Fibroblast of lung (primary cell): Measurements from ENCODE around the gene FZR1.

Experiments used
- CTCF ChIP-seq, 2 donors: IDR thresholded peaks in 1 of 2; conservative IDR thresholded peaks in 1 of 2; 1 replicate in 1 of 2; 2 replicates in 1 of 2; pipeline ENCODE4 v1.5.1; 2011 to 2012; ENCODE audit warnings: low read length in 2 of 2, control low read depth in 1 of 2, inconsistent platforms in 1 of 2, low read depth in 1 of 2, mild to moderate bottlenecking in 1 of 2
- EZH2 ChIP-seq: IDR thresholded peaks from 2 replicates; pipeline ENCODE4 v1.5.1; 2012; ENCODE audit warnings: low read length, control low read depth, mild to moderate bottlenecking; ENCODE audit errors: missing control alignments

- TF ChIP-seq EZH2 = no peak
- no peak for TF ChIP-seq CTCF (conservative IDR thresholded peaks at IDR 0.05 in 1 of 2, IDR thresholded peaks at IDR 0.05 in 1 of 2; ENCODE audit: low read depth in 1 of 2, low read length in 2 of 2)
These were observed 14.6 kb upstream of the FZR1 start for GRCh38 chr19:3491396-3492119.
